Measurements from ENCODE around the gene CYYR1. TPM values are rescaled to one million over a fixed set of nuclear protein-coding genes. Genes with fewer than 3 reads are reported as not detected.

CYYR1 gene
- total RNA-seq, 2 experiments from 2014 or later = not detected

- no peak for DNase-seq
- Mint-ChIP-seq H3K27me3 (no peaks in the 10 kb centered on the region), H3K36me3 (no peaks in the 10 kb centered on the region), H3K4me1 (no peaks in the 10 kb centered on the region), H3K27ac (no peak overlapping the region), H3K9me3 (no peaks in the 10 kb centered on the region), H3K4me3 (no peak overlapping the region)
- POLR2A ChIA-PET = no interaction called here
- no peak for ATAC-seq (ENCODE audit: low read depth)
These were observed 140.7 kb downstream of the CYYR1 start for GRCh38 chr21:26432410-26432809.

- Mint-ChIP-seq H3K4me3 (no peak overlapping the region), H3K9me3 (no peaks in the 10 kb centered on the region)
- ATAC-seq (ENCODE audit: low read depth) = no peak
These were observed 147.5 kb downstream of the CYYR1 start for GRCh38 chr21:26425576-26425975.

GRCh38 chr21:26423511-26423910 lies 149.6 kb downstream of the CYYR1 start:
- no peak overlapping the region for H3K27ac Mint-ChIP-seq
- H3K4me1 Mint-ChIP-seq = no peaks in the 10 kb centered on the region
- POLR2A ChIA-PET = no interaction called here
- H3K4me3 Mint-ChIP-seq = no peak overlapping the region
- no peaks in the 10 kb centered on the region for H3K36me3 Mint-ChIP-seq
- no peaks in the 10 kb centered on the region for H3K27me3 Mint-ChIP-seq
- ATAC-seq (ENCODE audit: low read depth) (no peak), DNase-seq (no peak)
- H3K9me3 Mint-ChIP-seq = no peaks in the 10 kb centered on the region

More at GRCh38 chr21:26425576-26425975, 147.5 kb downstream of the CYYR1 start:
- no peak for DNase-seq
- POLR2A ChIA-PET = no interaction called here
- Mint-ChIP-seq H3K27ac (no peak overlapping the region), H3K4me1 (no peaks in the 10 kb centered on the region), H3K27me3 (no peaks in the 10 kb centered on the region), H3K36me3 (no peaks in the 10 kb centered on the region)

- ATAC-seq (ENCODE audit: low read depth) = no peak
- H3K27me3 Mint-ChIP-seq = no peaks in the 10 kb centered on the region
- no peaks in the 10 kb centered on the region for H3K9me3 Mint-ChIP-seq
- H3K36me3 Mint-ChIP-seq = no peaks in the 10 kb centered on the region
- no peak overlapping the region for H3K27ac Mint-ChIP-seq
- POLR2A ChIA-PET = no interaction called here
- no peak overlapping the region for H3K4me3 Mint-ChIP-seq
- H3K4me1 Mint-ChIP-seq = no peaks in the 10 kb centered on the region
- DNase-seq = no peak
These were observed 150.4 kb downstream of the CYYR1 start for GRCh38 chr21:26422706-26423105.

GRCh38 chr21:26422138-26422537 lies 150.9 kb downstream of the CYYR1 start:
- H3K36me3 Mint-ChIP-seq = no peaks in the 10 kb centered on the region
- H3K27ac Mint-ChIP-seq = no peak overlapping the region
- POLR2A ChIA-PET = no interaction called here
- no peaks in the 10 kb centered on the region for H3K4me1 Mint-ChIP-seq
- H3K9me3 Mint-ChIP-seq = no peaks in the 10 kb centered on the region
- no peak overlapping the region for H3K4me3 Mint-ChIP-seq
- H3K27me3 Mint-ChIP-seq = no peaks in the 10 kb centered on the region
- DNase-seq (no peak), ATAC-seq (ENCODE audit: low read depth) (no peak)

- no peak overlapping the region for H3K27ac Mint-ChIP-seq
- no peaks in the 10 kb centered on the region for H3K27me3 Mint-ChIP-seq
- ATAC-seq (ENCODE audit: low read depth) = no peak
These were observed 151.4 kb downstream of the CYYR1 start for GRCh38 chr21:26421724-26422123.

More at GRCh38 chr21:26421724-26422123, 151.4 kb downstream of the CYYR1 start:
- Mint-ChIP-seq H3K36me3 (no peaks in the 10 kb centered on the region), H3K4me1 (no peaks in the 10 kb centered on the region), H3K4me3 (no peak overlapping the region), H3K9me3 (no peaks in the 10 kb centered on the region)
- DNase-seq = no peak
- POLR2A ChIA-PET = no interaction called here

Data from activated naive CD8-positive, alpha-beta T cell treated with anti-CD3 and anti-CD28 coated beads, Interleukin-2, amount 10 ng/mL, durations not matched to agents 7 days and 5 days (primary cell).